ENCODE data around the gene CDY1B. TPM values are rescaled to one million over a fixed set of nuclear protein-coding genes. Genes with fewer than 3 reads are reported as not detected.

The CDY1B gene
- not detected in 2 replicates for total RNA-seq

DNA sequence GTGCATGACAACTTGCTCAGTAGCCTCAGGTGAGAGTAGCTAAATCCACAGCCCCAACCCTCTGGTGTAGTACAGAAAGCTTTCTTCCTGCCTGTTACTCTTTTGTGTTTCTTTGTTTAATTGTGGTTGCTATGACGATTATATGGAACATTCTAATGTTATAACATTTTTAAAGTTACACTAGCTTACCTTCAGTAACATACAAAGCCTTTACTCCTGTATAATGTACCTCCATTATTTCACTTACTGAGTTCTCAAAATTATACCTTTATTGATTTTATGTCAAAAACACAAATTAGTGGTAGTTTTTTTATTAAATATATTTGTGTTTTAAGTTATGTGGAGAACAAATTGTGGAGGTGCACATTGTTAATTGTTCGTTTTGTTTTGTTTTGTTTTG lies at the start of gene CDY1B:
TSS of gene CDY1B (minus strand) at position 101 of the 400 bp plus-strand sequence. CDS start 331 bp downstream, outside the sequence.

